ENCODE data around the gene OXER1. TPM values are rescaled to one million over a fixed set of nuclear protein-coding genes. Genes with fewer than 3 reads are reported as not detected.

The OXER1 gene
- total and polyA plus RNA-seq, 11 donors: 0.22 to 2.2 (median 0.48) TPM; not detected in 2

GRCh38 chr2:42801381-42801780, 37.4 kb upstream of the OXER1 start:
- Histone ChIP-seq H3K4me3 (no peak overlapping the region), H3K4me1 (peaks cover 0 to 17% (median 0%) of the 10 kb centered on the region in 12 donors), H3K9me3 (no peaks in the 10 kb centered on the region), H3K27me3 (no peaks in the 10 kb centered on the region), H3K36me3 (no peaks in the 10 kb centered on the region), H3K27ac (peak overlapping the region in 1 of 12 donors; percentile 6)
- DNase-seq (no peak), ATAC-seq (no peak)
- intact Hi-C loops (cut with DNase I): no loop called here
- no peak for TF ChIP-seq POLR2A (IDR thresholded peaks at IDR 0.05)
- 48 to 65% (median 61%) methylated on average over 4 of the region's 4 CpGs for WGBS, 4 donors

- Histone ChIP-seq H3K4me3 (no peak overlapping the region), H3K27me3 (no peaks in the 10 kb centered on the region), H3K9me3 (no peaks in the 10 kb centered on the region), H3K4me1 (peaks cover 0 to 21% (median 0%) of the 10 kb centered on the region in 12 donors), H3K36me3 (no peaks in the 10 kb centered on the region), H3K27ac (peak overlapping the region in 1 of 12 donors; percentile 6)
- DNase-seq (no peak), ATAC-seq (no peak)
- WGBS, 4 donors: 68 to 78% (median 70%) methylated on average over 2 of the region's 2 CpGs
- intact Hi-C loops (cut with DNase I): no loop called here
- no peak for TF ChIP-seq CTCF (IDR thresholded peaks at IDR 0.05)
- TF ChIP-seq POLR2A (IDR thresholded peaks at IDR 0.05): no peak
Measured at GRCh38 chr2:42800981-42801380, 37.0 kb upstream of the OXER1 start.

- DNase-seq (no peak), ATAC-seq (no peak)
- H3K27ac ChIP-seq: no peak overlapping the region
- H3K27me3 ChIP-seq: no peaks in the 10 kb centered on the region
- 89 to 92% (median 91%) methylated on average over 4 of the region's 4 CpGs for WGBS, 4 donors
- no peaks in the 10 kb centered on the region for H3K36me3 ChIP-seq
- H3K4me3 ChIP-seq: no peak overlapping the region
- no peaks in the 10 kb centered on the region for H3K9me3 ChIP-seq
- H3K4me1 ChIP-seq: peaks cover 0 to 25% (median 0%) of the 10 kb centered on the region in 12 donors
- no peak for TF ChIP-seq CTCF (IDR thresholded peaks at IDR 0.05)
- no peak for TF ChIP-seq POLR2A (IDR thresholded peaks at IDR 0.05)
- intact Hi-C loops (cut with DNase I): no loop called here
Measured at GRCh38 chr2:42800461-42800962, 36.6 kb upstream of the OXER1 start.

GRCh38 chr2:42799881-42800280, 35.9 kb upstream of the OXER1 start:
- no peak overlapping the region for H3K4me3 ChIP-seq
- intact Hi-C loops (cut with DNase I): no loop called here
- TF ChIP-seq CTCF (IDR thresholded peaks at IDR 0.05) (no peak), POLR2A (IDR thresholded peaks at IDR 0.05) (no peak)
- no peaks in the 10 kb centered on the region for H3K9me3 ChIP-seq
- H3K27ac ChIP-seq: no peak overlapping the region
- H3K27me3 ChIP-seq: no peaks in the 10 kb centered on the region
- DNase-seq (no peak), ATAC-seq (no peak)
- H3K4me1 ChIP-seq: peaks cover 0 to 26% (median 0%) of the 10 kb centered on the region in 12 donors
- 63 to 91% (median 76%) methylated on average over 4 of the region's 4 CpGs for WGBS, 4 donors
- H3K36me3 ChIP-seq: no peaks in the 10 kb centered on the region

- intact Hi-C loops (cut with DNase I): no loop called here
- H3K27ac ChIP-seq: peak overlapping the region in 1 of 12 donors; percentile 31
Measured at GRCh38 chr2:42797281-42797680, 33.3 kb upstream of the OXER1 start.

More at GRCh38 chr2:42797281-42797680, 33.3 kb upstream of the OXER1 start:
- WGBS, 4 donors: 75 to 85% (median 78%) methylated on average over 6 of the region's 6 CpGs
- Histone ChIP-seq H3K4me1 (peaks cover 0 to 40% (median 8%) of the 10 kb centered on the region in 12 donors), H3K27me3 (no peaks in the 10 kb centered on the region), H3K9me3 (no peaks in the 10 kb centered on the region), H3K4me3 (no peak overlapping the region), H3K36me3 (no peaks in the 10 kb centered on the region)
- DNase-seq (no peak), ATAC-seq (no peak)
- TF ChIP-seq CTCF (IDR thresholded peaks at IDR 0.05) (no peak), POLR2A (IDR thresholded peaks at IDR 0.05) (no peak)
